Gastroesophageal sphincter (tissue), 4 donors: ENCODE data around the gene PDLIM5. TPM values are rescaled to one million over a fixed set of nuclear protein-coding genes. Genes with fewer than 3 reads are reported as not detected.

Experiments
- ATAC-seq: fragments of 150-250 bp; one replicate; pipeline ENCODE4 v1.9.1; 2016; ENCODE audit warnings: mild to moderate bottlenecking, moderate library complexity
- H3K27ac ChIP-seq, 4 donors: fragments of 200-600 bp; sonication (generic) in 3 of 4; 1 replicate in 3 of 4; 2 replicates in 1 of 4; pipeline ENCODE4 v1.5.1; 2016 to 2019
- H3K27me3 ChIP-seq: fragments of 200-600 bp; sonication (generic); one replicate; pipeline ENCODE4 v1.5.1; 2019
- H3K36me3 ChIP-seq, 2 donors: fragments of 200-600 bp; sonication (generic); one replicate each; pipeline ENCODE4 v1.5.1; 2019; ENCODE audit warnings: control low read depth in 1 of 2
- H3K4me1 ChIP-seq, 3 donors: fragments of 200-600 bp; sonication (generic); 1 replicate in 2 of 3; 2 replicates in 1 of 3; pipeline ENCODE4 v1.5.1; 2016 to 2019; ENCODE audit warnings: control low read depth in 2 of 3
- H3K4me3 ChIP-seq, 2 donors: fragments of 200-600 bp; sonication (generic); one replicate each; pipeline ENCODE4 v1.5.1; 2019; ENCODE audit warnings: mild to moderate bottlenecking in 1 of 2, moderate library complexity in 1 of 2
- H3K9me3 ChIP-seq, 3 donors: fragments of 200-600 bp; sonication (generic); one replicate each; pipeline ENCODE4 v1.5.1; 2017 to 2019; ENCODE audit warnings: control low read depth in 2 of 3
- CTCF ChIP-seq, 4 experiments: fragments of 200-600 bp in 2 of 4; fragments of 450-650 bp in 2 of 4; sonication (generic) in 1 of 4; IDR thresholded peaks; one replicate each; pipeline ENCODE4 v1.5.1; 2017 to 2019; ENCODE audit warnings: antibody characterized with exemption in 4 of 4, mild to moderate bottlenecking in 2 of 4, moderate library complexity in 2 of 4
- EP300 ChIP-seq: sonication (generic); formaldehyde crosslinking; IDR thresholded peaks from one replicate; pipeline ENCODE4 v1.6.1; 2017; ENCODE audit warnings: antibody characterized with exemption, mild to moderate bottlenecking
- POLR2A ChIP-seq, 2 donors: fragments of 450-650 bp; IDR thresholded peaks; one replicate each; pipeline ENCODE4 v1.6.1; 2017; ENCODE audit warnings: antibody characterized with exemption in 2 of 2, mild to moderate bottlenecking in 2 of 2, moderate library complexity in 1 of 2
- POLR2AphosphoS5 ChIP-seq: sonication (generic); formaldehyde crosslinking; IDR thresholded peaks from one replicate; pipeline ENCODE4 v1.6.1; 2017; ENCODE audit warnings: antibody characterized with exemption
- WGBS, 2 donors: methylation state at CpG; one replicate each; pipeline ENCODE4 v1.1.5; 2018; ENCODE audit warnings: low coverage in 1 of 2; 5-methylcytosine and 5-hydroxymethylcytosine counted together
- total RNA-seq, 4 donors: library from RNA; depleted of rRNA; stranded (reverse); fragments of >200 nt; gene quantifications; one replicate each; pipeline ENCODE4 v1.1.0, GENCODE V29; 2016

The PDLIM5 gene
- total RNA-seq, 4 donors from 2014 or later: 100 to 223 (median 175) TPM

- 67 to 82% methylated on average over 4 of the region's 4 CpGs for WGBS, 2 donors
- TF ChIP-seq POLR2A (IDR thresholded peaks at IDR 0.05) (no peak), CTCF (IDR thresholded peaks at IDR 0.05) (no peak), POLR2AphosphoS5 (no peak), EP300 (no peak)
- Histone ChIP-seq H3K36me3 (no peaks in the 10 kb centered on the region), H3K4me1 (peaks cover 12 to 94% (median 27%) of the 10 kb centered on the region in 3 donors), H3K27me3 (no peaks in the 10 kb centered on the region), H3K9me3 (no peaks in the 10 kb centered on the region), H3K4me3 (no peak overlapping the region), H3K27ac (no peak overlapping the region)
- ATAC-seq: no peak
Measured at GRCh38 chr4:94533405-94534223, 81.9 kb downstream of the PDLIM5 start.

- WGBS, 2 donors: 37 to 53% methylated on average over 4 to 5 of the region's 5 CpGs
- peaks cover 12 to 94% (median 27%) of the 10 kb centered on the region in 3 donors for H3K4me1 ChIP-seq
- H3K27me3 ChIP-seq: no peaks in the 10 kb centered on the region
- H3K9me3 ChIP-seq: no peaks in the 10 kb centered on the region
- no peak for TF ChIP-seq POLR2A (IDR thresholded peaks at IDR 0.05)
- TF ChIP-seq CTCF (IDR thresholded peaks at IDR 0.05): no peak
- no peak for TF ChIP-seq POLR2AphosphoS5
- no peak for TF ChIP-seq EP300
- peak overlapping the region in 2 of 4 donors; percentile 12 for H3K27ac ChIP-seq
- no peak overlapping the region for H3K4me3 ChIP-seq
- H3K36me3 ChIP-seq: no peaks in the 10 kb centered on the region
- peak; percentile 16 for ATAC-seq
Measured at GRCh38 chr4:94534401-94535312, 82.9 kb downstream of the PDLIM5 start.

- H3K9me3 ChIP-seq: no peaks in the 10 kb centered on the region
- TF ChIP-seq CTCF (IDR thresholded peaks at IDR 0.05) (no peak), POLR2AphosphoS5 (no peak), POLR2A (IDR thresholded peaks at IDR 0.05) (no peak), EP300 (no peak)
- no peak overlapping the region for H3K27ac ChIP-seq
- no peaks in the 10 kb centered on the region for H3K27me3 ChIP-seq
- H3K4me3 ChIP-seq: no peak overlapping the region
- no peaks in the 10 kb centered on the region for H3K36me3 ChIP-seq
- 79 to 92% methylated on average over 2 to 3 of the region's 3 CpGs for WGBS, 2 donors
- ATAC-seq: no peak
- peaks cover 12 to 80% (median 27%) of the 10 kb centered on the region in 3 donors for H3K4me1 ChIP-seq
Measured at GRCh38 chr4:94536049-94536448, 84.3 kb downstream of the PDLIM5 start.

- Histone ChIP-seq H3K4me1 (peaks cover 12 to 81% (median 27%) of the 10 kb centered on the region in 3 donors), H3K27me3 (no peaks in the 10 kb centered on the region), H3K9me3 (no peaks in the 10 kb centered on the region), H3K27ac (no peak overlapping the region), H3K4me3 (no peak overlapping the region), H3K36me3 (no peaks in the 10 kb centered on the region)
- TF ChIP-seq CTCF (IDR thresholded peaks at IDR 0.05) (no peak), POLR2AphosphoS5 (no peak), EP300 (no peak), POLR2A (IDR thresholded peaks at IDR 0.05) (no peak)
- no peak for ATAC-seq
- WGBS, 2 donors: 62 to 67% methylated on average over 3 of the region's 3 CpGs
Measured at GRCh38 chr4:94536649-94537469, 85.1 kb downstream of the PDLIM5 start.
